ENCODE measurements around the gene SMYD5. TPM values are rescaled to one million over a fixed set of nuclear protein-coding genes. Genes with fewer than 3 reads are reported as not detected.
"Not testable (repeated sequence)": the region's sequence is repeated elsewhere in the genome, so short reads cannot be mapped to it uniquely, and the experiment has no call there.

The SMYD5 gene
- total and polyA plus RNA-seq, 7 experiments from 2014 or later, result 25.1 to 76.2 (median 32.5) TPM

DNA sequence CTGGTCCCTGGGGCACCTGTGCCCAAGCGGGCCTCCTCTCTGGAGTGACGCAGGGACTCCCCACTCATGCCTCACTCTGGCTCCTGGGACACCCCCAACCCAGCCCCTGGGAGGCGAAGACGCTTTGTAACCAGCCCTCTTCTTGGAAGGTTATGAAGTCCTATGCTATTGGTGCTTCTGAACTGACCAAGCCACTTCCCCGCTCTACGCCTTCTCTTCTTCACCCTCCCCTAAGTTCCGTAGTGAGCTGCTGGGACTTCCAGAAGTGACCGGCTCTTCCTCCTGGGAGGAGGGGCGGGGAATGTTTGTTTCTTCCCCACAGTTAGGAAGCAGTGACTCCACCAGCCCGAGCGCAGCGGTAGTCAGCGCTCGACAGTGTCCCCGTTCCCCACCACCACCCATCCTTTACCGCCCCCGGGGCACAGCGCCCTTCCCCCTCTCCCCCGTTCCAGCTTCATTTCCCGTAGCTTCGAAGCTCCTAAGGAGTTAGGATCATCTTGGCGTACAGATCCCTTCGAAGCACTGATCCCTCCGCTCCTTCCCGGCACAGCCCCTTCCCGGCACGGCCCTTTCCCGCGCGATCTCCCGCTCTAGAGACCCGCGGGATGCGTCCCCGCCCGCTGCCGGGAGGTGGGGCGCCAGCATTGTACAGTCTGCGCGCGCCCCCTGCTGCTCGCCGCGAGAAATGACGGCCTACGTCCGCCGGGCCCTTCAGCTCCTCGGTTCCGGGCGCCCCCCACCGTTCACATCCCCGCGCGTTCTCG is 37.0 kb upstream of the SMYD5 start:
- Mint-ChIP-seq H3K4me1 (peaks cover 9 to 17% (median 12%) of the 10 kb centered on the region in 7 donors), H3K4me3 (peak overlapping the region; percentile 83 to 92 (median 90)), H3K9me3 (peaks cover 0 to 3% (median 0%) of the 10 kb centered on the region in 11 donors), H3K27me3 (peaks cover 22 to 72% (median 29%) of the 10 kb centered on the region in 5 donors), H3K27ac (peak overlapping the region in 5 of 9 donors; percentile 28 to 88 (median 51)), H3K36me3 (no peaks in the 10 kb centered on the region)
- intact Hi-C loops (cut with micrococcal nuclease), result loop anchor here (1.0 to 5.0 kb wide), 15 partner anchors 14 to 406 kb away; partner anchors contain the start of genes CCT7 (in 2 of the 2), SFXN5 (in 2 of the 2), EXOC6B (in 1 of the 2) and RAB11FIP5 (in 1 of the 2)
- CTCF ChIA-PET, result interaction anchor here (0.6 to 2.9 kb wide), 39 partner anchors 9 to 1888 kb away, joined by 3 to 44 read pairs (median 4); partner anchors contain the start of genes CCT7 and TPRKB
- peaks cover 15 to 20% of the 10 kb centered on the region in 2 donors for H3K4me1 ChIP-seq (ENCODE audit: control insufficient read depth in 2 of 2, insufficient read depth in 2 of 2, low read length in 2 of 2)
- H3K27ac ChIP-seq (ENCODE audit: low read depth, low read length), result no peak overlapping the region
- no peaks in the 10 kb centered on the region for H3K9me3 ChIP-seq (ENCODE audit: control insufficient read depth in 2 of 3, low read length in 3 of 3)
- ATAC-seq (peak; percentile 96), DNase-seq (peak; percentile 74 to 92 (median 88))
- POLR2A ChIA-PET, result interaction anchor here (0.6 to 1.5 kb wide), 6 partner anchors 11 to 91 kb away, joined by 3 to 7 read pairs (median 4); partner anchors contain the start of genes CCT7 and RAB11FIP5
- H3K27me3 ChIP-seq (ENCODE audit: control insufficient read depth in 2 of 2, insufficient read depth in 2 of 2, low read length in 2 of 2), result peaks cover 0 to 3% of the 10 kb centered on the region in 2 donors
- peak overlapping the region; percentile 67 for H3K4me3 ChIP-seq (ENCODE audit: low read length)
- H3K36me3 ChIP-seq (ENCODE audit: control insufficient read depth in 2 of 3, insufficient read depth in 3 of 3, low read length in 3 of 3), result no peaks in the 10 kb centered on the region

DNA sequence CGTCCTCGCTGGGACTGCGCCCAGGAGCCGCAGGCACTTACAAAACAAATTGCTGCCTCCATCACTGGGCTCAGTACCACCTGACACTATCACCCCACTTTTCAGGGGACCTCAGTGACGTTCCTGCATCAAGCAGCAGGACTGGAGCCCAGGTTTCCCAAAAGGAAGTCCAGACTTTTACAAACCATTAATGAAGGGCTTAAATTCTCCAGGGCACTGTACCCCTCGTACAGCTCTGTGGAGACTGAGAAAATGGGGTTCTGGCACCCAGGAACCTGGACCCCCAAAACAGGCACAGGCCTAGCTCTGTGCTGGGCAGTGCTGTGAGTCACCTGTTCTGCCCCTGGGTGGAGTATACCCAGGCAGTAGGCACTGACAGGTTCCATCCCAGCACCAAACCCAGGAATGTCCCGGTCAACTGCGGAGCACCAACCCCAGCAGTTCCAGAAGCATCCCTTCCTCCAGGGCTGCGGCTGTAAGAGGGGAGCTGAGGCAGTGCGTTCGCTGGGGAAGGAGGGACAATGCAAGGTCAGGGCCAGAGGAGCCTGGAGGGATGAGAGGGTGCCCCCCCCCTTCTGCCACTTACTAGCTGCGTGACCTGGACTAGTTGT is 36.3 kb upstream of the SMYD5 start:
- DNase-seq, result no peak
- Histone ChIP-seq H3K9me3 (ENCODE audit: control insufficient read depth in 2 of 3, low read length in 3 of 3) (no peaks in the 10 kb centered on the region), H3K36me3 (ENCODE audit: control insufficient read depth in 2 of 3, insufficient read depth in 3 of 3, low read length in 3 of 3) (no peaks in the 10 kb centered on the region), H3K27me3 (ENCODE audit: control insufficient read depth in 2 of 2, insufficient read depth in 2 of 2, low read length in 2 of 2) (peaks cover 0 to 3% of the 10 kb centered on the region in 2 donors), H3K4me3 (ENCODE audit: low read length) (peak overlapping the region; percentile 67), H3K27ac (ENCODE audit: low read depth, low read length) (no peak overlapping the region), H3K4me1 (ENCODE audit: control insufficient read depth in 2 of 2, insufficient read depth in 2 of 2, low read length in 2 of 2) (peaks cover 15 to 20% of the 10 kb centered on the region in 2 donors)
- ATAC-seq, result peak; percentile 1
- ChIA-PET CTCF (interaction anchor here (0.6 to 2.9 kb wide), 38 partner anchors 8 to 1888 kb away, joined by 3 to 44 read pairs (median 4); partner anchors contain the start of genes CCT7 and TPRKB), POLR2A (interaction anchor here (0.6 to 1.5 kb wide), 5 partner anchors 10 to 92 kb away, joined by 3 to 7 read pairs (median 4); partner anchors contain the start of genes CCT7 and RAB11FIP5)
- peak overlapping the region; percentile 83 to 92 (median 90) for H3K4me3 Mint-ChIP-seq
- no peaks in the 10 kb centered on the region for H3K36me3 Mint-ChIP-seq
- H3K4me1 Mint-ChIP-seq, result peaks cover 9 to 17% (median 12%) of the 10 kb centered on the region in 7 donors
- H3K9me3 Mint-ChIP-seq, result peaks cover 0 to 3% (median 0%) of the 10 kb centered on the region in 11 donors
- intact Hi-C loops (cut with micrococcal nuclease), result loop anchor here (1.0 to 5.0 kb wide), 15 partner anchors 14 to 407 kb away; partner anchors contain the start of genes CCT7 (in 2 of the 2), SFXN5 (in 2 of the 2), EXOC6B (in 1 of the 2) and RAB11FIP5 (in 1 of the 2)
- H3K27ac Mint-ChIP-seq, result peak overlapping the region in 2 of 9 donors; percentile 44 to 51
- H3K27me3 Mint-ChIP-seq, result peaks cover 22 to 75% (median 34%) of the 10 kb centered on the region in 5 donors

DNA sequence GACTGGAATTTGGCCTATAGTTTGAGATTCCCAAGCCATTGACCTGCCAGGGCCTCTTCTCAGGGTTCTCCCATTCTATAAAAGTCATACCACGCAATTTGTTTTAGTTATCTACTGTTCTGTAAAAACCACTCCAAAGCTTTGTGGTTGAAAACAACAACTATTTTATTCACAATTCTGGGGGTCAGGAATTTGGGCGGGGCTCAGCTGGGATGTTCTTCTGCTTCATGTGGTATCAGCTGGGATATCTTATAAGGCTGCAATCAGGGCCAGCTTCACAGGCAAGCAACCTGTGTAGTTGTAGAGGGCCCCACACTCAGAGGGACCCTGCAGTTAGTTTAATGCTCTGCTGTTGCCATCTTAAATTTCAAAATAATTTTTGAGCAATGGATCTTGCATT is 28.1 kb upstream of the SMYD5 start:
- intact Hi-C loops (cut with micrococcal nuclease), result no loop called here
- no peak for DNase-seq

DNA sequence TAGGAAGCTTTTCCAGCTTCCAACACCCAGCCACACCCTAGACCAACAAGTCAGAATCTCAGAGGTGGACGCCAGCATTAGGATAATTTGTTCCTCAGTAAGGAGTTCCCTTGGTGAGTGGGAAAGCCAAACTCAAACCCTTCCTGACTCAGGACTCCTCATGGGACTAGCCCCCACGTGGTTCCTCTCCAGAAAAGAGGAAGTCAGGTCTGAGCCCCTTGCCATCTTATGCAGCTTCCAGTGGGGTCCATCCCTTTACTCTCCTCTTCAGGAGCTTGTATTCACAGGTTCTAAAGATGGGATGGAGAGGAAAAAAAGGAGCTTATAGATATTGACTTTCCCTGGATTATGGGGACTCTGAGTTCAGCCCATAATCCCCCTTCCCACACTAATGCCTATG is 26.5 kb upstream of the SMYD5 start:
- H3K27me3 Mint-ChIP-seq, result peaks cover 4 to 31% (median 5%) of the 10 kb centered on the region in 5 donors
- no peaks in the 10 kb centered on the region for H3K9me3 ChIP-seq (ENCODE audit: control insufficient read depth in 2 of 3, low read length in 3 of 3)
- no peak overlapping the region for H3K4me3 ChIP-seq (ENCODE audit: low read length)
- no peak for DNase-seq
- ChIA-PET CTCF (no interaction called here), POLR2A (interaction anchor here (1.0 kb wide), 1 partner anchor 10 kb away, joined by 4 read pairs; no protein-coding TSS in a partner anchor)
- no peaks in the 10 kb centered on the region for H3K27me3 ChIP-seq (ENCODE audit: control insufficient read depth in 2 of 2, insufficient read depth in 2 of 2, low read length in 2 of 2)
- H3K36me3 ChIP-seq (ENCODE audit: control insufficient read depth in 2 of 3, insufficient read depth in 3 of 3, low read length in 3 of 3), result no peaks in the 10 kb centered on the region
- peaks cover 0 to 3% (median 0%) of the 10 kb centered on the region in 7 donors for H3K4me1 Mint-ChIP-seq
- intact Hi-C loops (cut with micrococcal nuclease), result no loop called here
- no peak overlapping the region for H3K27ac Mint-ChIP-seq
- H3K27ac ChIP-seq (ENCODE audit: low read depth, low read length), result no peak overlapping the region
- peaks cover 0 to 13% (median 4%) of the 10 kb centered on the region in 5 donors for H3K36me3 Mint-ChIP-seq
- no peaks in the 10 kb centered on the region for H3K4me1 ChIP-seq (ENCODE audit: control insufficient read depth in 2 of 2, insufficient read depth in 2 of 2, low read length in 2 of 2)
- ATAC-seq, result no peak
- no peak overlapping the region for H3K4me3 Mint-ChIP-seq
- peaks cover 0 to 14% (median 0%) of the 10 kb centered on the region in 11 donors for H3K9me3 Mint-ChIP-seq

More for the DNA sequence above, 28.1 kb upstream of the SMYD5 start:
- H3K27me3 Mint-ChIP-seq, result peaks cover 5 to 36% (median 9%) of the 10 kb centered on the region in 5 donors
- peaks cover 0 to 6% (median 0%) of the 10 kb centered on the region in 7 donors for H3K4me1 Mint-ChIP-seq
- Histone ChIP-seq H3K4me3 (ENCODE audit: low read length) (no peak overlapping the region), H3K27ac (ENCODE audit: low read depth, low read length) (no peak overlapping the region), H3K36me3 (ENCODE audit: control insufficient read depth in 2 of 3, insufficient read depth in 3 of 3, low read length in 3 of 3) (no peaks in the 10 kb centered on the region), H3K9me3 (ENCODE audit: control insufficient read depth in 2 of 3, low read length in 3 of 3) (no peaks in the 10 kb centered on the region), H3K4me1 (ENCODE audit: control insufficient read depth in 2 of 2, insufficient read depth in 2 of 2, low read length in 2 of 2) (no peaks in the 10 kb centered on the region), H3K27me3 (ENCODE audit: control insufficient read depth in 2 of 2, insufficient read depth in 2 of 2, low read length in 2 of 2) (no peaks in the 10 kb centered on the region)
- no peak overlapping the region for H3K4me3 Mint-ChIP-seq
- H3K27ac Mint-ChIP-seq, result no peak overlapping the region
- ChIA-PET POLR2A (no interaction called here), CTCF (interaction anchor here (1.8 kb wide), 1 partner anchor 9 kb away, joined by 9 read pairs; no protein-coding TSS in a partner anchor)
- ATAC-seq, result no peak
- H3K9me3 Mint-ChIP-seq, result peaks cover 0 to 14% (median 0%) of the 10 kb centered on the region in 11 donors
- peaks cover 0 to 13% (median 4%) of the 10 kb centered on the region in 5 donors for H3K36me3 Mint-ChIP-seq

DNA sequence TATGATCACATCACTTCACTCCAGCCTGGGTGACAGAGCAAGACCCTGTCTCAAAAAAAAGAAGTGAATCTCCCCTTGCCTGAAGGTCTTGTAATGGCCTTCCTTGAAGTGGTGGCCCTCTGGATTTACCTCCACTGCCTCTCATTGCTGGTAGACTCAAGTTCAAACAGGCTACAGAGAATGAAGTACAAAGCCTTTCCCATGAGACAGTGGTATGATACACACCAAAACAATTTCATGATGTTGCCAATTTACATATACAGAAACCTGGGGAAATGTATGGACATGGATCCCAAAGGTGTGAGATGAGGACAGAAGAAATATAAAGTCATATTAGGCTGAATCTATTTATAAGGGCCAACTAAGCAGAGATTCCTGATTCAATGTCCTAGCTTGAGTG is 16.5 kb upstream of the SMYD5 start:
- Mint-ChIP-seq H3K9me3 (no peaks in the 10 kb centered on the region), H3K4me1 (peaks cover 0 to 8% (median 7%) of the 10 kb centered on the region in 7 donors), H3K36me3 (peaks cover 0 to 3% (median 0%) of the 10 kb centered on the region in 5 donors), H3K27me3 (peaks cover 31 to 53% (median 33%) of the 10 kb centered on the region in 5 donors), H3K4me3 (no peak overlapping the region), H3K27ac (no peak overlapping the region)
- POLR2A ChIA-PET, result interaction anchor here (0.6 kb wide), 1 partner anchor 20 kb away, joined by 3 read pairs; no protein-coding TSS in a partner anchor
- H3K36me3 ChIP-seq (ENCODE audit: control insufficient read depth in 2 of 3, insufficient read depth in 3 of 3, low read length in 3 of 3), result no peaks in the 10 kb centered on the region
- no peak overlapping the region for H3K4me3 ChIP-seq (ENCODE audit: low read length)
- ATAC-seq (no peak), DNase-seq (no peak)
- CTCF ChIA-PET, result interaction anchor here (0.8 kb wide), 1 partner anchor 15 kb away, joined by 3 read pairs; no protein-coding TSS in a partner anchor
- no peaks in the 10 kb centered on the region for H3K4me1 ChIP-seq (ENCODE audit: control insufficient read depth in 2 of 2, insufficient read depth in 2 of 2, low read length in 2 of 2)
- intact Hi-C loops (cut with micrococcal nuclease), result no loop called here
- H3K9me3 ChIP-seq (ENCODE audit: control insufficient read depth in 2 of 3, low read length in 3 of 3), result no peaks in the 10 kb centered on the region
- no peak overlapping the region for H3K27ac ChIP-seq (ENCODE audit: low read depth, low read length)
- H3K27me3 ChIP-seq (ENCODE audit: control insufficient read depth in 2 of 2, insufficient read depth in 2 of 2, low read length in 2 of 2), result peaks cover 3 to 6% of the 10 kb centered on the region in 2 donors

DNA sequence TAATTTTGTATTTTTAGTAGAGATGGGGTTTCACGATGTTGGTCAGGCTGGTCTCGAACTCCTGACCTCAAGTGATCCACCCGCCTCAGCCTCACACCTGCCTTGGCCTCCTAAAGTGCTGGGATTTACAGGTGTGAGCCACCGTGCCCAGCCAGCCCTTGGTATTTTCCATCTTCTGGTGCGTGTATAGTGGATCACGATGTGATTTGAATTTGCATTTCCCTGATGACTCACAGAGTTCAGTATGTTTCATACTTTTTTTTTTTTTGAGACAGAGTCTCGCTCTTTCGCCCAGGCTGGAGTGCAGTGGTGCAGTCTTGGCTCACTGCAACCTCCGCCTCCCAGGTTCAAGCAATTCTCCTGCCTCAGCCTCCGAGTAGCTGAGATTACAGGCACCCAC is 13.8 kb upstream of the SMYD5 start:
- DNase-seq; intact Hi-C loops (cut with micrococcal nuclease); H3K9me3 Mint-ChIP-seq; H3K4me3 ChIP-seq (ENCODE audit: low read length); H3K4me1 ChIP-seq (ENCODE audit: control insufficient read depth in 2 of 2, insufficient read depth in 2 of 2, low read length in 2 of 2); POLR2A ChIA-PET; H3K27ac Mint-ChIP-seq; H3K27me3 ChIP-seq (ENCODE audit: control insufficient read depth in 2 of 2, insufficient read depth in 2 of 2, low read length in 2 of 2); H3K36me3 Mint-ChIP-seq; H3K27ac ChIP-seq (ENCODE audit: low read depth, low read length); H3K36me3 ChIP-seq (ENCODE audit: control insufficient read depth in 2 of 3, insufficient read depth in 3 of 3, low read length in 3 of 3); H3K4me3 Mint-ChIP-seq; H3K9me3 ChIP-seq (ENCODE audit: control insufficient read depth in 2 of 3, low read length in 3 of 3); ATAC-seq: not testable (repeated sequence)
- peaks cover 47 to 65% (median 52%) of the 10 kb centered on the region in 5 donors for H3K27me3 Mint-ChIP-seq
- CTCF ChIA-PET, result interaction anchor here (0.7 kb wide), 1 partner anchor 176 kb away, joined by 4 read pairs; no protein-coding TSS in a partner anchor
- peaks cover 0 to 13% (median 8%) of the 10 kb centered on the region in 7 donors for H3K4me1 Mint-ChIP-seq

All from naive thymus-derived CD4-positive, alpha-beta T cell (primary cell).